GM12878 (cell line): ENCODE results near the gene HDAC5. TPM values are rescaled to one million over a fixed set of nuclear protein-coding genes. Genes with fewer than 3 reads are reported as not detected.
"Not testable (repeated sequence)": the region's sequence is repeated elsewhere in the genome, so short reads cannot be mapped to it uniquely, and the experiment has no call there.

Experiments used
- ATAC-seq: fragments of 200-7000 bp; cut with Tn5 transposase; 3 replicates; pipeline ENCODE4 v1.9.1; 2020; ENCODE audit warnings: mild to moderate bottlenecking, moderate library complexity
- BruUV-seq: library from RNA; stranded (reverse); fragments of 400-500 nt; replicated peaks from 2 replicates; lab custom pipeline; 2021; lab: Mats Ljungman, UMichigan
- CTCF ChIA-PET: fragments of 300-600 bp; sonication (Branson Sonifier 250); formaldehyde crosslinking; extraction: SDS; loops from one replicate; lab custom pipeline; 2021; ENCODE audit warnings: inconsistent platforms; lab: Yijun Ruan, JAX
- POLR2A ChIA-PET: fragments of 350-600 bp; formaldehyde crosslinking; extraction: SDS; loops from one replicate; lab custom pipeline; 2021; ENCODE audit warnings: inconsistent platforms; lab: Charles Lee
- RAD21 ChIA-PET: fragments of 300-600 bp; sonication (Branson Sonifier 250); formaldehyde crosslinking; loops from one replicate; lab custom pipeline; 2023; ENCODE audit warnings: antibody characterized with exemption; ENCODE audit not compliant: unreplicated experiment; lab: Charles Lee
- SMC1A ChIA-PET: fragments of 300-600 bp; sonication (Branson Sonifier 250); formaldehyde crosslinking; loops from one replicate; lab custom pipeline; 2023; ENCODE audit not compliant: unreplicated experiment, uncharacterized antibody; lab: Charles Lee
- DNase-seq: peaks from one replicate; pipeline ENCODE4 v3.0.0-alpha.2; 2011; ENCODE audit warnings: low read depth, low spot score
- FAIRE-seq: peaks from 3 replicates; lab custom pipeline; 2011; peaks lifted over from hg19 to GRCh38; lab: Jason Lieb, UNC
- H2AFZ ChIP-seq: 2 replicates; pipeline ENCODE4 v1.6.0; 2011; ENCODE audit warnings: low read depth, low read length, control low read depth; ENCODE audit not compliant: control insufficient read depth
- H3K27ac ChIP-seq: 2 replicates; pipeline ENCODE4 v1.5.1; 2011; ENCODE audit warnings: control low read depth; ENCODE audit not compliant: control insufficient read depth, insufficient read depth
- H3K27me3 ChIP-seq, 2 experiments: replicated peaks in 1 of 2; 2 replicates each; pipeline versions ENCODE4 v1.6.0 to v1.6.1; 2011; ENCODE audit warnings: low read length in 1 of 2; ENCODE audit not compliant: control insufficient read depth in 2 of 2, insufficient read depth in 2 of 2
- H3K36me3 ChIP-seq, 2 experiments: 2 replicates each; pipeline ENCODE4 v1.5.1; 2011; ENCODE audit warnings: low read length in 1 of 2; ENCODE audit not compliant: control insufficient read depth in 2 of 2, insufficient read depth in 2 of 2
- H3K4me1 ChIP-seq: 2 replicates; pipeline ENCODE4 v1.6.1; 2011; ENCODE audit warnings: mild to moderate bottlenecking, low read length, moderate library complexity, mixed read lengths; ENCODE audit not compliant: control insufficient read depth, insufficient read depth
- H3K4me2 ChIP-seq: 2 replicates; pipeline ENCODE4 v1.6.0; 2011; ENCODE audit warnings: control low read depth; ENCODE audit not compliant: control insufficient read depth, insufficient read depth
- H3K4me3 ChIP-seq: fragments of 200-600 bp; sonication (generic); 2 replicates; pipeline ENCODE4 v1.5.1; 2016
- H3K79me2 ChIP-seq: 2 replicates; pipeline ENCODE4 v1.6.0; 2011; ENCODE audit warnings: low read length; ENCODE audit not compliant: control insufficient read depth, insufficient read depth
- H3K9ac ChIP-seq: 2 replicates; pipeline ENCODE4 v1.8.0; 2011; ENCODE audit warnings: low read length, control low read depth, mixed read lengths; ENCODE audit not compliant: control insufficient read depth, insufficient read depth
- H3K9me3 ChIP-seq: replicated peaks from 3 replicates; pipeline ENCODE4 v1.5.1; 2011; ENCODE audit warnings: mild to moderate bottlenecking, low read length; ENCODE audit not compliant: control insufficient read depth, insufficient read depth
- H4K20me1 ChIP-seq: 2 replicates; pipeline ENCODE4 v1.6.0; 2011; ENCODE audit not compliant: control insufficient read depth, insufficient read depth
- NFYA ChIP-seq: IDR thresholded peaks from 2 replicates; pipeline ENCODE4 v1.6.1; 2011; ENCODE audit warnings: low read depth, mild to moderate bottlenecking, low read length, improper control_type of control experiment, borderline replicate concordance
- ZSCAN29 ChIP-seq: fragments of 450-650 bp; IDR thresholded peaks from 2 replicates; pipeline ENCODE4 v1.6.1; 2017; ENCODE audit warnings: mild to moderate bottlenecking, moderate library complexity
- WGBS: methylation state at CpG from one replicate; pipeline ENCODE4 v1.1.6; 2016; ENCODE audit warnings: low lambda C conversion rate; ENCODE audit not compliant: insufficient replicate concordance, insufficient coverage; ENCODE audit errors: missing lambda C conversion rate; 5-methylcytosine and 5-hydroxymethylcytosine counted together
- in situ Hi-C: fragments of 300-500 bp; cut with MboI; formaldehyde crosslinking; loops from 9 replicates; pipeline ENCODE4 v1.14.3; 2018; ENCODE audit warnings: mixed read lengths
- intact Hi-C: fragments of 100-400 bp; cut with micrococcal nuclease; formaldehyde crosslinking; loops from one replicate; pipeline ENCODE4 v1.14.2; 2022; ENCODE audit not compliant: unreplicated experiment
- polyA plus RNA-seq, 11 experiments: library from polyadenylated mRNA; depleted of rRNA in 4 of 11; unstranded in 6 of 11; stranded (reverse) in 5 of 11; fragments of >200 nt; fragmentation: Nextera tagmentation in 4 of 11; fragmentation: Illumina TruSeq in 1 of 11; extraction: Ambion mirVana in 4 of 11; extraction: Trizol in 1 of 11; gene quantifications; 1 replicate in 1 of 11; 2 replicates in 10 of 11; pipeline versions ENCODE4 v1.2.1 to v1.2.3, GENCODE V29; 2011 to 2016; ENCODE audit warnings: inconsistent platforms in 2 of 11, missing spikeins in 2 of 11, low read depth in 1 of 11
- total RNA-seq, 4 experiments: library from RNA; depleted of rRNA in 3 of 4; stranded (reverse); fragments of >200 nt in 3 of 4; fragmentation: Illumina TruSeq in 1 of 4; extraction: Trizol in 1 of 4; gene quantifications; 2 replicates each; pipeline versions ENCODE4 v1.2.1 to v1.2.3, GENCODE V29; 2013 to 2021
- TF ChIP-seq, protein P1 (sequence below): IDR thresholded peaks from 2 replicates; pipeline ENCODE4 v1.6.1; 2011; ENCODE audit warnings: low read depth, low read length, improper control_type of control experiment, borderline replicate concordance
- TF ChIP-seq, protein P2 (sequence below): fragments of 450-650 bp; IDR thresholded peaks from 2 replicates; pipeline ENCODE4 v1.6.1; 2017; ENCODE audit warnings: low read depth, mild to moderate bottlenecking, moderate library complexity

The HDAC5 gene
- total and polyA plus RNA-seq, 10 of the 15 experiments (the other 5 are each of a cell fraction or from before 2014, with no cell fraction given): 1.1 to 58.0 (median 27.3) TPM

DNA sequence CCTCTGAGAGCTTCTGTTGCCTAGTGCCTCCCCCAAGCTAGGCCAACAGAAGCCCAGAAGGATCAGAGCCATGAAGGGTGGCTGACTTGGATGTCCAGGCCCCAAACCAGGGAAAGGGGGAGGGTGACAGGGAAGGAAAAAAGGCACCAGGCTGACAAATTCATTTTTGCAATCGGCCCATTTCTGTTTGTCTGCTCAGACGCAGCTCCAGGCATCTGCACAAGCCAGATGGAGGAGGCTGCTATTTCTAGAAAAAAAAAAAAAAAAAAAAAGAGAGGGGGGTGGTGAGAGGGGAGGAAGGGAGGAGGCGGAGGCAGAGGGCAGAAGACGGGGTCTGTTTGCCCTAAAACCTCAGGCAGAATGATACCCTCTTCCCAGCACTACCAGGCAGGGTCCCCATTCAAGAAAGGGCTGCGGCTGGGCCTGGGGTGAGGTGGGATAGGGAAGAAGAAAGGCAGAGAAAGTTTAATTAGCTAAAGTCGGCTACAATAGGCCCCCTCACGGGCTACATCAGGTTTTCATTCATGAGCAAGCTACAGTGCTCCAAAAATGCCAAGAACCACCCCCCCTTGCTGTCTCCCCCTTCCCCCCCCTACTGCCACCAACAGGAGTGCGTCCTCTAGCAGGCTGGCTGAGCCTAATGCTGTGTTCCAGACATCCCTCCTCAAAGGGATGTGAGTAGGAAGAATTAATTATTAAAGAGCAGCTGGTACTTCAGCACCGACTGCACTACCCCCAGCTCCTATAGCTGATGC, 2.4 kb downstream of the HDAC5 start (continued):
- TF ChIP-seq, protein P1, sequence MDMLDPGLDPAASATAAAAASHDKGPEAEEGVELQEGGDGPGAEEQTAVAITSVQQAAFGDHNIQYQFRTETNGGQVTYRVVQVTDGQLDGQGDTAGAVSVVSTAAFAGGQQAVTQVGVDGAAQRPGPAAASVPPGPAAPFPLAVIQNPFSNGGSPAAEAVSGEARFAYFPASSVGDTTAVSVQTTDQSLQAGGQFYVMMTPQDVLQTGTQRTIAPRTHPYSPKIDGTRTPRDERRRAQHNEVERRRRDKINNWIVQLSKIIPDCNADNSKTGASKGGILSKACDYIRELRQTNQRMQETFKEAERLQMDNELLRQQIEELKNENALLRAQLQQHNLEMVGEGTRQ: no peak
- TF ChIP-seq ZSCAN29 (no peak), NFYA (no peak)
- TF ChIP-seq, protein P2, sequence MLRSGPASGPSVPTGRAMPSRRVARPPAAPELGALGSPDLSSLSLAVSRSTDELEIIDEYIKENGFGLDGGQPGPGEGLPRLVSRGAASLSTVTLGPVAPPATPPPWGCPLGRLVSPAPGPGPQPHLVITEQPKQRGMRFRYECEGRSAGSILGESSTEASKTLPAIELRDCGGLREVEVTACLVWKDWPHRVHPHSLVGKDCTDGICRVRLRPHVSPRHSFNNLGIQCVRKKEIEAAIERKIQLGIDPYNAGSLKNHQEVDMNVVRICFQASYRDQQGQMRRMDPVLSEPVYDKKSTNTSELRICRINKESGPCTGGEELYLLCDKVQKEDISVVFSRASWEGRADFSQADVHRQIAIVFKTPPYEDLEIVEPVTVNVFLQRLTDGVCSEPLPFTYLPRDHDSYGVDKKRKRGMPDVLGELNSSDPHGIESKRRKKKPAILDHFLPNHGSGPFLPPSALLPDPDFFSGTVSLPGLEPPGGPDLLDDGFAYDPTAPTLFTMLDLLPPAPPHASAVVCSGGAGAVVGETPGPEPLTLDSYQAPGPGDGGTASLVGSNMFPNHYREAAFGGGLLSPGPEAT: no peak

DNA sequence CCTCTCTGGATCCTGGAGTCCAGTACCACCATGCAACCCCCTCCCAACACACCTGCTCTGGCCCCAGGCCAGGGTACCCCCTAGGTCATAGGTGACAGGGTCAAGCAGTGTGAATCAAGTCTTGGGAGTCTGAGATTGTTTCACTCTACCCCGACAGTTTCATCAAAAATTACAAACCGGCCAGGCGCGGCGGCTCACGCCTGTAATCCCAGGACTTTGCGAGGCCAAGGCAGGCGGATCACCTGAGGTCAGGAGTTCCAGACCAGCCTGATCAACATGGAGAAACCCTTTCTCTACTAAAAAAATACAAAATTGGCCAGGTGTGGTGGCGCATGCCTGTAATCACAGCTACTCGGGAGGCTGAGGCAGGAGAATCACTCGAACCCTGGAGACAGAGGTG, 3.2 kb downstream of the HDAC5 start:
- RAD21 ChIA-PET, H3K27me3 ChIP-seq, FAIRE-seq, H3K9ac ChIP-seq, H3K4me2 ChIP-seq, H3K79me2 ChIP-seq, DNase-seq, H3K36me3 ChIP-seq, H3K4me1 ChIP-seq, ATAC-seq, intact Hi-C loops, H3K4me3 ChIP-seq, H3K27ac ChIP-seq, POLR2A ChIA-PET, BruUV-seq, H4K20me1 ChIP-seq, H2AFZ ChIP-seq, H3K9me3 ChIP-seq: not testable (repeated sequence)
- 86% methylated on average over 11 of the region's 11 CpGs for WGBS
- CTCF ChIA-PET: interaction anchor here (0.6 to 4.1 kb wide), 4 partner anchors 9 to 176 kb away, joined by 3 to 40 read pairs (median 4); no protein-coding TSS in a partner anchor
- SMC1A ChIA-PET: interaction anchor here (0.6 kb wide), 1 partner anchor 575 kb away, joined by 4 read pairs; no protein-coding TSS in a partner anchor
- in situ Hi-C loops: loop anchor here (25.0 kb wide), 1 partner anchor 908 kb away; the partner anchor contains the start of gene TMEM106A
